Erythroblast (primary cell): ENCODE data around the gene HIPK4.

Experiments used
- DNase-seq, 2 experiments: peaks; one replicate each; lab custom pipeline; 2025; lab: John Stamatoyannopoulos, UW
- GATA1 ChIP-seq: IDR thresholded peaks from 2 replicates; pipeline ENCODE4 v1.6.1; 2011; ENCODE audit warnings: low read depth, mild to moderate bottlenecking, control low read depth, low read length, moderate library complexity
- POLR2A ChIP-seq: IDR thresholded peaks from 2 replicates; pipeline ENCODE4 v1.6.1; 2011; ENCODE audit warnings: mild to moderate bottlenecking, low read length

HIPK4 gene

DNA sequence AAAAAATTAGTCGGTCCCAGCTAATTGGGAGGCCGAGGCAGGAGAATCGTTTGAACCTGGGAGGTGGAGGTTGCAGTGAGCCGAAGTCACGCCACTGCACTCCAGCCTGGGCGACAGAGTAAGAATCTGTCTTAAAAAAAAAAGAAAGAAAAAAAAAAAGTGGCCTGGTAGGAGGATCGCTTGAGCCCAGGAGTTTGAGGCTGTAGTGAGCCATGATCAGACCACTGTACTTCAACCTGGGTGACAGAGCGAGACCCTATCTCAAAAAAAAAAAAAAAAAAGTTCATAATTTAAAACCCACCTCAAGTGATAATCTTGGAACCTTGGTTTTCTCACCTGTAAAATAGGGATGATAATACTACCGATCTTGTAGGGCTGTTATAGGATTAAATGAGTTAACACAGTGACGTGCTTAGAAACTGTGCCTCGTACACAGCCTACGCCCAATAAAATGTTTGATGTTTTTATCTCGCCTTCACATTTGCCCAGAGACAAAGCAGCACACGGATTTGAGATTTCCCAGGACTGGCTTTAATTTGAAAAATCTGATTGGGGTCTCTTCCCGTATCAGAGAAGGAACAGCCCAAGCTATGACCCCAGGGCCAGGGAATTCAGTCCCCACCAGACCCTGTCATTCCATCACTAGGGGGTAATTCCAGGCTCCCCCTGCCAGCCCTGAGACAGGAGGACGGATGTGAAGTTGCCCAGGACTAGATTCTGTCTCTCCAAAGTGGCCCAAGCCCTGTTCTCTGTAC lies 32.2 kb upstream of the HIPK4 start:
- no peak for DNase-seq
- TF ChIP-seq GATA1 (no peak), POLR2A (no peak)

DNA sequence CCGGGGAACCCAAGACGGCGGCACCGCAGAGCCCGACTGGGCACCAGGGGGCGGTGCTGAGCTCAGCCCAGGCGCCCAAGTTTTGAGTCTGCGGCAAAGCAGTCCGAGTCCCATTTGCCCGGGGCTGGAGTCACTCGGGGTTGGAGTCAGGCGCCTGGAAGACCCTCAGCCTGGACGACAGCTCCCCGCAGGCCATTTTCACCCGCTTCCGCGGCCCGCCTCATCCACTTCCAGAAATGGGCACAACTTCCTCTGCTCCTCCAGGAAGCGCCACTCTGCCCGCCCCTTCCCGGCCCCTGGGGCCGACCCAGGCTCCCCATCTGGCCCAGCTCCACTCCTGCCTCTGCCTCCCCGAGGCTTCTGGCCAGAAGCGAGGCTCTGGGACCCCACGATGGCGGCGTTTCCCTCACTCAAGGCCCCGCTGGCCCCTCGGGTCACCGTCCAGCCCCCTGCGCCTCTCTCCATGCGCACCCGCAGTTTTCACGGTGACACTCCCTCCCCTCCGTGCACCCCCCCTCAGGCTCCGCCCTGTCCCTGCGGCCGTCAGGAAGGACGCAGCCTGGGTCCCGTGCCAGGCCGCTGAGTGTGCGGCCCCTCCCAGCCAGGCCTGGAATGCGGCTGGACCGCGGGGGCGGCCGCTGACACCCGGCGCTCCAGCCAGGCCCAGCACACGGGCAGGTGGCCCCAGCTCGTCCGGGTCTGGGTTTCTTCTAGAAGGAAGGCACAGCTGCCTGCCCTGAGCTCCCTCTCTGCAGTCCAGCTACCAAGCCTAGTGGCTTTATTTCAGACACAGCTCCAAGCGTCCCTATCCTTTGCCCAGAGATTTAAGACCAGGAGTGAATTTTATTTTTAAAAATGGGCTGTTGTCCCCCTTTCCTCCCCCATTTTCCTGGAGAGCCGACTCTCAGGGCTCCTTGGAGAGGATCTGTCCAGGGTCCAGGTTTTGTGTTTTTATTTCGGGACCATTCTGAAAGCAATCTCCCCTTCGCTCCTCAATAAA lies 31.1 kb upstream of the HIPK4 start:
- TF ChIP-seq POLR2A (peak; percentile 71), GATA1 (no peak)
- peak; percentile 86 to 91 for DNase-seq

DNA sequence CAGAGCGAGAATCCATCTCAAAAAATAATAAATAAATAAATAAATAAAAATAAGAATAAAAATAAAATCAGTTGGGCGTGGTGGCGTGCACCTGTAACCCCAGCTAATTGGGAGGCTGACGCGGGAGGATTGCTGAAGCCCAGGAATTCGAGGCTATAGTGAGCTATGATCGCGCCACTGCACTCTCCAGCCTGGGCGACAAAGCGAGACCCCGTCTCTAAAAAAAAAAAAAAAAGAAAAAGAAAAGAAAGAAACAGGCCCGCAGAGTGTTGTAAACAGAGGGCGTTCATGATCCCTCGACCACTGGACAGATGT lies 30.4 kb upstream of the HIPK4 start:
- DNase-seq: no peak
- TF ChIP-seq GATA1 (no peak), POLR2A (no peak)

DNA sequence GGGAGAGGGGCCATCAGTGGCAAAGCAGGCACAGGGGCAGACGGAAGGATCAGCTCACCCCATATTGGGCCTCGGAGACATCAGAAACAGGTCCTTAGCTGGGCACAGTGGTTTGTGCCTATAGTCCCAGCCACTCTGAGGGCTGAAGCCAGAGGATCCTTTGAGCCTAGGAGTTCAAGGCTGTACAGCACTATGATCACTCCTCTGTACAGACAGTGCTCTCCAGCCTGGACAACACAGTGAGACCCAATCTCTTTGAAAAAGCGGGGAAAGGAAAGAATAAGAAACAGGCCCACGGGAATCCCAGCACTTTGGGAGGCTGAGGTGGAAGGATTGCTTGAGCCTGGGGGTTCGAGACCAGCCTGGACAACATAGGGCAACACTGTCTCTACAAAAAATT lies 29.8 kb upstream of the HIPK4 start:
- no peak for TF ChIP-seq POLR2A
- no peak for TF ChIP-seq GATA1
- DNase-seq: no peak

DNA sequence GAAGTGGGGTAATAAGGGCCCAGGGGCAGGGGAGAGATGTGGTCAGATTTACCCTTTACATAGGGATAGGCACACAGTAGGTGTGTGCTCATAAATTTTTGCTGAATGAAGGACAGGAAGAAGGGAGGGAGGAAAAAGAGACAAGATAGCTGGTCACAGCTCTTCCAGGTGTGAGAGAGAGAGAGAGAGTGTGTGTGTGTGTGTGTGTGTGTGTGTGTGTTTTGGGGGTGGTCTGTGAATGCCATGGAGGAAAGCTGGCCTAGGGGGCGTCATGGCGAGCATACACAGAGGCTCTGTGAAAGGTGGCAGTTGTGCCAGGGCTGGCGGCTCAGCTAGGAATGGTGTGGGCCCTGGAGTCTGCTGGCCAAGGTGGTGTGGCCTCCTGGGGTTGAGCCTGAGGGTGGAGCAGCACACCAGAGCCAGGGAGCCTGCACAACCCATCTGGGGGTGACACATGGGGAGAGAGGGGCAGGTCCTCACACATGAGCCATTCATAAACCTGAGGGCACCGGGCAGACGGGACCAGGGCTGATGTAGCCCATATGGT lies 29.2 kb upstream of the HIPK4 start:
- no peak for DNase-seq
- TF ChIP-seq POLR2A: no peak
- no peak for TF ChIP-seq GATA1

DNA sequence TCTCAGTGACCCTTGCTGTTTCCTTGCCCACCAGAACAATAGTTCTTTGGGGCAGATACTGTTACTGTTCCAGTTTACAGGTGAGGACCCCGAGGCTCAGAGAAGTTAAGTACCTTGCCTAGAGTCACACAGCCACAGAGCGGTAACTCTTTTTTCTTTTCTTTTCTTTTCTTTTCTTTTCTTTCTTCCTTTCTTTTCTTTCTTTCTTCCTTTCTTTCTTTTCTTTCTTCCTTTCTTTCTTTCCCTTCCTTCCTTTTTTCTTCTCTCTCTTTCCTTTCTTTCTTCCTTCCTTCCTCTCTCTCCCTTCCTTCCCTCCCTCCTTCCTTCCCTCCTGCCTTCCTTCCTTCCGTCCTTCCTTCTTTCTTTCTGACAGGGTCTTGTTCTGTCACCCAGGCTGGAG lies 28.1 kb upstream of the HIPK4 start:
- DNase-seq: no peak
- TF ChIP-seq GATA1 (no peak), POLR2A (no peak)

DNA sequence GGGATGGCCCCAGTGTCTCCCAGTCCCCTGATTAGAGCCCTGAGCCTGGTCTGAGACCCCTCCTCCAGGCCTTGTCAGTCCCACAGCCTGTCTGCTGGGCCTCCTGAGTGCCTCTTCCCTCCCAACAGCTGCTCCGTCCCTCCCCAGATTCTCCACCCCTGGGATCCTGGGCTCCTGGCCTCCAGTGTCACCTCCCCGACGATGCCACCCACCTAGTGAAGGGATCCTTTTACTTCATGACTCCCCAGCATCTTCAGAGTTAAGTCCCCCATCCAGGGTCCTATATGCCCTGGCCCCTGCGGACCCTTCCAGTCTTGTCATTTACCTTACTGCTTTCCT lies 27.6 kb upstream of the HIPK4 start:
- no peak for TF ChIP-seq POLR2A
- no peak for TF ChIP-seq GATA1
- DNase-seq: no peak

DNA sequence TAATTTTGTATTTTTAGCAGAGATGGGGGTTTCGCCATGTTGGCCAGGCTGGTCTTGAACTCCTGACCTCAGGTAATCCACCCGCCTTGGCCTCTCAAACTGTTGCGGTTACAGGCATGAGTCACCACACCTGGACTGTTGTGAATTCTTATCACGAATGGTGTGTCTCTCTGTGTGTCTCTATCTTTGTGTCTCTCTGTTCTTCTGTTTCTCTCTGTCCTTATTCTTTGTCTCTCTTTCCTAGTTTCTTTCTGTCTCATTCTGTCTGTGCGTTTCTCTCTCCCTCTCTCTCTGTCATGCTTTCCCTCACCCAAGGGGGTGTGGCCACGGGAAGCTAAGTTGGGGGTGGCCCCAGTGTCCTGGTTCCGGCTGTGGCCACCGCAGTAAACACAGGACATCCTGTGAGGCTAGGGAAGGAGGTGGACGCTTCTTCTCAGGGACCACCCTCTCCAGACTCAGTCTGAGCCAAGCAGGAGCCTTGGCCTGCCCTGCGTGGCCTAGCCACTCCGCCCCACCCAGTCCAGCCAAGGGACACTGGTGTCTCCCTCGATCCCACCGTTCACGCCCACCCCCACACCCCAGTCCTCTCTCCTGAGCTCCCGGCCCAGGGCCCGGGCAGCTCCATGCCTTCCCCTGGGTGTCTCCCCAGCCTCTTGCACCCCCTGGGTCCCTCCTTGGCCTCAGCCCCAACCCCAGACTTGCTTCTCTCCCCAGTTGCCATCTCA lies 27.1 kb upstream of the HIPK4 start:
- TF ChIP-seq POLR2A (no peak), GATA1 (no peak)
- DNase-seq: peak in 1 of 2 experiments; percentile 41

DNA sequence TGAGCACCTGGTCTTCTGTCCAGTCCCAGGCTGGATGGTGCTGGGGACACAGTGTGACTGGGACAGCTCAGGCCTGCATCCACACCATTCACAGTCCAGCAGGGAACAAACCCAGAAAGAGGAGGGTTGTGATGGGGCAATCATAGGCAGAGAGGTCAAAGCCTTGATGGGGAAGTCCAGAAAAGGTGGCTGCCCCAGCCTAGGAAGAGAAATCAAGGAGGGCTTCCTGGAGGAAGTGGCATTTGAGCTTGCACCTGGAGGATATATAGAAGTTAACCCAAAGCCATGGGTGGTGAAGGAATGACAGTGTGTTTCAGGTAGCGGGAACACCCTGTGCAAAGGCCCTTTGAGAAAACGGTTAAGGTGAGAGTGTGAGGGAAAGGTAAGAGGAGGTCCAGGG lies 25.8 kb upstream of the HIPK4 start:
- TF ChIP-seq POLR2A (no peak), GATA1 (no peak)
- no peak for DNase-seq

DNA sequence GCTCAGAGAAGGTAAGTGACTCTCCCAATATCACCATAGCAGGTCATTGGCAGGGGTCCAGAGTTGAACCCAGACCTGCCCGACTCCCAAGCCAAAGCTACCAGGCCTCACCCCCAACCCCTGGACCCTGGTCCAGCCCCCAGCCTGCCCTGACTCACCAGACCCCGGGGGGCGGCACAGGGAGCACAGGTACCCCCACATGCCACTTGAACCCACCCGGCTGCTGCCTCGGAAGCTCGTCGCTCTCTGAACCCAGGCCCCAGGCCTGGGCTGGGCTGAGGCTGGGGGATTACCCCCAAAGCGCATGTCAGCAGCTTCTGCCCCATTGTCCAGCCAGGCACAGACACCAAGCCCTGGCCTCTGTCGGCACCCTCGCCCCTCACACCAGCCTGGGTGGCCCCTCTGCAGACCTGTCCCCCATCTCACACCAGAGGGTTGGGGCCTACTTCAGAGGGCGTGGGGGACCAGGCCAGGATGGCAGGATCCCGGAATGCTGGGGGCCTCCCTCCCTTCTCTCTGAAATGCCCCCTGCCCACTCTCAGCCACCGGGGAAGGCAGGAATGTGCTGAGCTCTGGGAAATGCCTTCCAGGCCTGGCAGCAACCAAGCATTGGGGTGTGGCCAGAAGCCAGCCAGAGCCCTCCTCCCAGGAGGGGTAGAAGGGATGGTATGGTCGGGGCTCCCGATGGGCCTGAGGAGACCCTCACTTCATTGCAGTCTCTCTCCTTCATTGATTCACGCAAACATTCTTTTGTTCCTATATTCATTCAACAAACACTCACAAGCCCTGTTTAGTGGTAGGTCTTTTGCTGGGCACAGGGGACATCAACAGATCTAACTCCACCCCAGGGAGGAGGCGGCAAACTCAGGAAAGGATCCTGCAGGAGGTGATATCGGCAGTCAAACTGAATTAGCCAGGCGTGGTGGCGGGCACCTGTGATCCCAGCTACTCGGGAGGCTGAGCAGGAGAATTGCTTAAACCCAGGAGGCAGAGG lies 24.9 kb upstream of the HIPK4 start:
- DNase-seq: no peak
- TF ChIP-seq GATA1: no peak
- no peak for TF ChIP-seq POLR2A

DNA sequence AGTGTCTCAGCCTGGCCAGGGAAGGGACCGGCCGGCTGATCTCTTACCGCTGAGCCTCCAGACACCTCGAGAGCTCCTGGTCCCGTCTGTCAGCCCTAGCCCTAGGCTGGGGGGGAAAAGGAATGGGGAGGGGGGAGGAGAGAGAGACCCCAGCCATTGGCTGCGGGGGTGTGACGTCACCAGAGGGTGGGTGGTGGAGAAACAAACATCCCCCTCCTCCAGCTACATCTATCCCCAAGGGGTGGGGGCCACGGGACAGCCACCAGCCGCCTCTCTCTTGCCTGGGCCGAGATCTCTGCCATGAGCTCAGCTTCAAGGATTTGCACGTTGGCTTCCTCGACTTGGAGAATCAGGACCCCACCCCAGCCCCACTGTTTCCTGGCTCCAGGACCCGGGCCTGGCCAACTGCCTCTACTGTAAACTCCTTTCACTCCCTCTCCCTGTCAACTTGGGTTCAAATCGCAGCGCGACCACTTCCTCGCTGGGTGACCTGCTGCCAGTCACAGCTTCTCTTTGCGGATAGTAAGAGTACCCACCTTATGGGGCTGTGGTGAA lies 23.4 kb upstream of the HIPK4 start, which contains the start of gene PRX:
Gene PRX (minus strand): TSS at position 88 of the 555 bp plus-strand sequence. CDS start 5,446 bp downstream, outside the sequence.
- TF ChIP-seq GATA1 (no peak), POLR2A (no peak)
- no peak for DNase-seq

DNA sequence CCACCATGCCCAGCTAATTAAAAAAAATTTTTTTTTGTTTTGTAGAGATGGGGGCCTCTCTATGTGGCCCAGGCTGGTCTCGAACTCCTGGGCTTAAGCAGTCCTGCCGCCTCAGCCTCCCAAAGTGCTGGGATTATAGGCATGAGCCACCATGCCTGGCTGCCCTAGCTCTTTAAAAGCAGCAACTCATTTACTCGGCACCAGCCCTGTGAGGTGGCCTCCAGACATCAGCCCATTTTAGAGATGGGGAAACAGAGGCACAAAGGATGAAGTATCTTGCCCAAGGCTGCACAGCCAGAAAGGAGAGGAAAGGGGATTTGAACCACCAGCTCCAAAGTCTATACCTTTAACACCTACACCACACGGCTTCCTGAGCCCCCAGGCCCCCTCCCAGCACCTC lies 22.9 kb upstream of the HIPK4 start:
- no peak for DNase-seq
- TF ChIP-seq POLR2A: no peak
- no peak for TF ChIP-seq GATA1
